ENCODE results near the gene ABHD18.
"Not testable (repeated sequence)": the region's sequence is repeated elsewhere in the genome, so short reads cannot be mapped to it uniquely, and the experiment has no call there.

The ABHD18 gene

DNA sequence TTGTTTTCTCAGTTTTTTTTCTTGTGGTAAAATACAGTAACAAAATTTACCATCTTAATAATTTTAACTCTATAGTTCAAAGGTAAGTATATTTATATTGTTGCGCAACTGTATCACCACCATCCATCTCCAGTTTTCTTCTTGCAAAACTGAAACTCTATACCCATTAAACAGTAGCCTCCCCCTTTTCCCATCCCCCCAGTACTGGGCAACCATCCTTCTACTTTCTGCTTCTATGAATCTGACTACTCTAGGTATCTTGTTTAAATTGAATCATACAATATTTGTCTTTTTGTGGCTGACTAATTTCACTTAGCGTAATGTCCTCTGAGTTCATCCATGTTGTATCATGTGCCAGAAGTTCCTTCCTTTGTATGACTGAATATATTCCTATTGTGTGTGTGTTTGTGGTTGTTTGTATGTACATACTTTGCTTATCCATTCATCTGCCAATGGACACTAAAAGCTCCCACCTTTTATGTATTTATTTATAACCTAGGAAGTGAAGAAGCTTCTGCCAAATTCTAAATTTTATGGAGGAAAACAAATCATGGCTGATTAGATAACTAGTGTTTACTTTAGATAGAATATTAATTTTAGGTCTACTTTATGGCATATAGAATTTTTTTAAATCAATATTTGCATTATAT lies 10.0 kb downstream of the ABHD18 start:
- no peak for DNase-seq (ENCODE audit: low read depth)
- TF ChIP-seq, protein P1, sequence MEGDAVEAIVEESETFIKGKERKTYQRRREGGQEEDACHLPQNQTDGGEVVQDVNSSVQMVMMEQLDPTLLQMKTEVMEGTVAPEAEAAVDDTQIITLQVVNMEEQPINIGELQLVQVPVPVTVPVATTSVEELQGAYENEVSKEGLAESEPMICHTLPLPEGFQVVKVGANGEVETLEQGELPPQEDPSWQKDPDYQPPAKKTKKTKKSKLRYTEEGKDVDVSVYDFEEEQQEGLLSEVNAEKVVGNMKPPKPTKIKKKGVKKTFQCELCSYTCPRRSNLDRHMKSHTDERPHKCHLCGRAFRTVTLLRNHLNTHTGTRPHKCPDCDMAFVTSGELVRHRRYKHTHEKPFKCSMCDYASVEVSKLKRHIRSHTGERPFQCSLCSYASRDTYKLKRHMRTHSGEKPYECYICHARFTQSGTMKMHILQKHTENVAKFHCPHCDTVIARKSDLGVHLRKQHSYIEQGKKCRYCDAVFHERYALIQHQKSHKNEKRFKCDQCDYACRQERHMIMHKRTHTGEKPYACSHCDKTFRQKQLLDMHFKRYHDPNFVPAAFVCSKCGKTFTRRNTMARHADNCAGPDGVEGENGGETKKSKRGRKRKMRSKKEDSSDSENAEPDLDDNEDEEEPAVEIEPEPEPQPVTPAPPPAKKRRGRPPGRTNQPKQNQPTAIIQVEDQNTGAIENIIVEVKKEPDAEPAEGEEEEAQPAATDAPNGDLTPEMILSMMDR (conservative IDR thresholded peaks at IDR 0.05; ENCODE audit: low read depth, low read length): no peak
- H3K4me3 ChIP-seq (ENCODE audit: low read length): no peak overlapping the region

DNA sequence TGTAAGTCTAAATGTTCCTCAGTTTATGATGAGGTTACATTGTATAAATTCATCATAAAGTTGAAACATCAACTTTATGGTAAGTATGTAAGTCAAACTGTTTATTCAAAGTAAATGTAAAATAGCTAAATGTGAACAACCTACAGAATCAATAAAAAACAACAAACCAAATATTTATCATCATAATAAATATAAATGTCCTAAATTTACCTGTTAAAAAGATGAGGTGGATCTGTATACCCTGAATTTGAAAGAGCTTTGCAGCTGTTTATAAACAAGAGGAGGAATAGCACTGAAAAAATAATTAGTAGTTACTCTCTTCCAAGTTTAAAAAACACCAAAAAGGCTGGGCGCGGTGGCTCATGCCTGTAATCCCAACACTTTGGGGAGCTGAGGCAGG lies 13.7 kb downstream of the ABHD18 start:
- H3K4me3 ChIP-seq (ENCODE audit: low read length): no peak overlapping the region
- TF ChIP-seq, protein P1 (conservative IDR thresholded peaks at IDR 0.05; ENCODE audit: low read depth, low read length): no peak
- no peak for DNase-seq (ENCODE audit: low read depth)

DNA sequence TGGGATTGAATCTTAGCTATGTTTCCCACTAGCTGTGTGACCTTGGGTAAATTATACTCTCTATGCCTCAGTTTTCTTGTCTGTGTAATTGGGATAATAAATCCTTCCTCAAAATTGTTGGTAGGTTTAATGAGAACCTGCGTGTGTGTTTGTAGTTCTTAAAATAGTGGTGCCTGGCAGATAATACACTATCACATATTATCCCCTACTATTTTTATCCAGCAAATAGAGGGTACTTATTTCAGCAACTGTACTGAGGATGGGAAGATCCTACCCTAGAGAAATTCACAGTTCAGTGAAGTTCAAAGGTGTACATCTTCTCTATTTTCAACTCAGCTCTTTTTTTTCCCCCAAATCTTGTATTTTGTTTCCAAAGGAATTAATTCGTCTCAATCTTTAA lies 17.2 kb downstream of the ABHD18 start:
- no peak overlapping the region for H3K4me3 ChIP-seq (ENCODE audit: low read length)
- DNase-seq (ENCODE audit: low read depth): no peak
- TF ChIP-seq, protein P1 (conservative IDR thresholded peaks at IDR 0.05; ENCODE audit: low read depth, low read length): no peak

DNA sequence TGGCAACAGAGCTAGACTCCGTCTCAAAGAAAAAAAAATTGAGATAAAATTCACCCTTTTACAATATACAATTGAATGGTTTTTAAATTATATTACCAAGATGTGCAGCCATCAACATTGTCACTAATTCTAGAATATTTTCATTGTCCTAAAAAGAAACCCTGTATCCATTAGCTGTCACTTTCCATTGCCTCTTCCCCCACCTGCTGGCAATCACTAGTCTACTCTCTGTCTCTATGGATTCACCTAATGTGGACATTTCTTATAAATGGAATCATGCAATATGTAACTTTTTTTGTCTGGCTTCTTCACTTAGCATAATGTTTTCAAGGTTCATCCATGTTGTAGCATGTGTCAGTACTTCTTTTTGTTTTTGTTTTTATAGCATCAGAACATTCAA lies 20.8 kb downstream of the ABHD18 start:
- no peak overlapping the region for H3K4me3 ChIP-seq (ENCODE audit: low read length)
- no peak for DNase-seq (ENCODE audit: low read depth)
- TF ChIP-seq, protein P1 (conservative IDR thresholded peaks at IDR 0.05; ENCODE audit: low read depth, low read length): no peak

DNA sequence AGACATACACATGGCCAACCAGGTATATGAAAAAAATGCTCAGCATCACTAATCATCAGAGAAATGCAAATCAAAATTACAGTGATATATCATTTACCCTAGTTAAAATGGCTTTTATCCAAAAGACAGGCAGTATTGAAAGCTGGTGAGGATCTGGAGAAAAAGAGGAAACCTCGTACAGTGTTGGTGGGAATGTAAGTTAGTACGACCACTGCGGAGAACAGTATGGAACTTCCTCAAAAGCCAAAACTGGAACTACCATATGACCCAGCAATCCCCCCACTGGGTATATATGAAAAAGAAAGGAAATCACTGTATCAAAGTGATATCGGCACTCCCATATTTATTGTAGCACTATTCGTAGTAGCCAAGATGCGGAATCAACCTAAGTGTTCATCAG lies 23.4 kb downstream of the ABHD18 start:
- DNase-seq (ENCODE audit: low read depth): no peak
- TF ChIP-seq, protein P1 (conservative IDR thresholded peaks at IDR 0.05; ENCODE audit: low read depth, low read length): no peak
- H3K4me3 ChIP-seq (ENCODE audit: low read length): no peak overlapping the region

DNA sequence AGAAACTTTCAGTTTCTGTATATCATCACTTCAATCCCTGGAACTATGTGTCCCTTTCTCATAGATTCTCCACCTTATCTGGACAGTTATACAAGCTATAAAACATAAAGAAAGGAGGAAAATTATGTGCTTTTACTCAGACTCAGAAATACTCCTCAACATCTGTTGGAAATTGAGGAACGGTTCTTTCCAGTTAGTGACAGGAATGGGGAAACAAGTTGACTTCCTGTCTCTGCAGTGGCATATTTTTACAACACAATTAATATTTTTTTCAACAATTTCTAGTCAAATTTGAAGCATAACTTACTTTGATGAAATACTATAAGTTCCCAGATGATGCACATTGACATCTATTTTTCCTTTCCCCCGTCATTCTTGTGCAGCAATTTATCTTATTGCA lies 27.9 kb downstream of the ABHD18 start:
- H3K4me3 ChIP-seq (ENCODE audit: low read length): no peak overlapping the region
- TF ChIP-seq, protein P1 (conservative IDR thresholded peaks at IDR 0.05; ENCODE audit: low read depth, low read length): no peak
- no peak for DNase-seq (ENCODE audit: low read depth)

DNA sequence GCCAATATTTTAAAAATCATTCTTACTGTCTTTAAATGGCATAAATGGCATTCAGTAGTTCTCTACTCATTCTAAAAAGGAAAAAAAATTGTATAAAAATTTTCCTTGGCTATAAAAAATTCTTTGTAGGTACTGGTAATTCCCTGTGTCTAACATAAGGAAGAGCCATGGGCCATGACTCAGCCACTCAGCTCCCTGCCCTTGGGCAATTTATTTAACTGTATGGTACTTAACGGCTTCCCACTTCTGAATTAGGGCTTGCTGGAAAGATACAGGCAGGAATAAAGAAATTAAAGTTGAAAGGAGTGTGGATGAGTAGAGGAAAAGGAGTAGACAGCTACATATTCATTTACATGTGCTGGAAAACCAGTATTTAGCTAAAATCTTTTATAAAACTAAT lies 30.6 kb downstream of the ABHD18 start:
- DNase-seq (ENCODE audit: low read depth): no peak
- TF ChIP-seq, protein P1 (conservative IDR thresholded peaks at IDR 0.05; ENCODE audit: low read depth, low read length): no peak
- H3K4me3 ChIP-seq (ENCODE audit: low read length): no peak overlapping the region

DNA sequence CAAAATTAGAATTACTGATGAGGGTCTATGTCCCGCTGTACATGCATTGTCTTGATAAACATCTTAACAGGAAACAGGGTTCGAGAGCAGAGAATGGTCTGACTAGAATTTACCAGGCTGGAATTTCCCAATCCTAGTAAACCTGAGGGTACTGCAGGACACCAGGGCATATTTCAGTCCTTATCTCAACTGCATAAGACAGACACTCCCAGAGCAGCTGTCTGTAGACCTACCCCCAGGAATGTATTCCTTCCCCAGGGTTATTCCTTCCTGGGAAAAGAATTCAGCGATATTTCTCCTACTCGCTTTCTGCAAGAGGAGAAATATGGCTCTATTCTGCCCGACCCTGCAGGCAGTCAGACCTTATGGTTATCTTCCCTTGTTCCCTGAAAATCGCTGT lies 31.3 kb downstream of the ABHD18 start:
- not testable (repeated sequence) for DNase-seq (ENCODE audit: low read depth); H3K4me3 ChIP-seq (ENCODE audit: low read length)

Data from retinal pigment epithelial cell (primary cell).